HL-60 (cell line): ENCODE data around the gene COG7.

Experiments used
- DNase-seq, 2 experiments: peaks; one replicate each; pipeline ENCODE4 v3.0.0-alpha.2; 2010 to 2020; ENCODE audit warnings: low read depth in 1 of 2, low spot score in 1 of 2
- H3K27ac ChIP-seq: fragments of 250-450 bp; sonication (Bioruptor Pico); replicated peaks from 2 replicates; pipeline ENCODE4 v1.5.1; 2020; ENCODE audit warnings: mild to moderate bottlenecking, moderate library complexity
- H3K27me3 ChIP-seq: fragments of 250-450 bp; sonication (Bioruptor Pico); 2 replicates; pipeline ENCODE4 v1.5.1; 2021; ENCODE audit warnings: mild to moderate bottlenecking, moderate library complexity; ENCODE audit not compliant: insufficient read depth, poor library complexity, severe bottlenecking
- H3K4me3 ChIP-seq: replicated peaks from 2 replicates; pipeline ENCODE4 v1.5.1; 2011; ENCODE audit warnings: mild to moderate bottlenecking, control low read depth, low read length; ENCODE audit not compliant: insufficient read depth
- GABPA ChIP-seq: IDR thresholded peaks from 2 replicates; pipeline ENCODE4 v1.6.1; 2012; ENCODE audit warnings: low read depth
- POLR2AphosphoS5 ChIP-seq: IDR thresholded peaks from 2 replicates; pipeline ENCODE4 v1.6.1; 2012; ENCODE audit warnings: low read depth
- REST ChIP-seq: IDR thresholded peaks from 2 replicates; pipeline ENCODE4 v1.6.1; 2012; ENCODE audit warnings: low read depth; ENCODE audit not compliant: insufficient replicate concordance
- SPI1 ChIP-seq: IDR thresholded peaks from 2 replicates; pipeline ENCODE4 v1.6.1; 2012; ENCODE audit warnings: low read depth, mild to moderate bottlenecking, borderline replicate concordance
- TF ChIP-seq, protein P1 (sequence below): IDR thresholded peaks from one replicate; pipeline ENCODE4 v1.5.1; 2011; ENCODE audit warnings: low read length, control low read depth, inconsistent platforms; ENCODE audit not compliant: insufficient read depth

The COG7 gene

GRCh38 chr16:23373436-23374219 is 79.4 kb downstream of the COG7 start:
- H3K27me3 ChIP-seq, result no peaks in the 10 kb centered on the region
- no peak for DNase-seq

DNA sequence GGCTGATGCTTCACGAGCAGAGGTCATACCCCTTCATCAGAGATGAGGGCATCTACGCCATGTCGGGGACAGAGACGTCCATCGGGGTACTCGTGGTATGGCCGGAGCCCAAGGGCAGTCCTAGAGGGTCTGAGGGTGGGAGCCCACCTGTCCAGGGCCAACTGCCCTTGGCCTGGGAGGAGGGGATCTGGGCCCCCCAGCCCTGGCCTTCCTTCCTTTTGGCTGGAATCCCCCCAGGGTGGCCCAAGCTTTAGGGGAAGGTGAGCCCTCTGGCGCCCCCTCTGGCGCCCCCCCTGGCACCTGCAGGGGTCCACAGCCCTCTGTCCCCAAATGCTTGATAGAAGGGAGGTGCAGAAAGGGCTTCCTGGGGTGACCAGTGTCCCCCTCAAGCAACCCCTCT is 81.6 kb downstream of the COG7 start:
- Histone ChIP-seq H3K4me3 (no peak overlapping the region), H3K27ac (no peak overlapping the region), H3K27me3 (no peaks in the 10 kb centered on the region)
- TF ChIP-seq SPI1 (no peak), REST (no peak), POLR2AphosphoS5 (no peak), GABPA (no peak)
- TF ChIP-seq, protein P1, sequence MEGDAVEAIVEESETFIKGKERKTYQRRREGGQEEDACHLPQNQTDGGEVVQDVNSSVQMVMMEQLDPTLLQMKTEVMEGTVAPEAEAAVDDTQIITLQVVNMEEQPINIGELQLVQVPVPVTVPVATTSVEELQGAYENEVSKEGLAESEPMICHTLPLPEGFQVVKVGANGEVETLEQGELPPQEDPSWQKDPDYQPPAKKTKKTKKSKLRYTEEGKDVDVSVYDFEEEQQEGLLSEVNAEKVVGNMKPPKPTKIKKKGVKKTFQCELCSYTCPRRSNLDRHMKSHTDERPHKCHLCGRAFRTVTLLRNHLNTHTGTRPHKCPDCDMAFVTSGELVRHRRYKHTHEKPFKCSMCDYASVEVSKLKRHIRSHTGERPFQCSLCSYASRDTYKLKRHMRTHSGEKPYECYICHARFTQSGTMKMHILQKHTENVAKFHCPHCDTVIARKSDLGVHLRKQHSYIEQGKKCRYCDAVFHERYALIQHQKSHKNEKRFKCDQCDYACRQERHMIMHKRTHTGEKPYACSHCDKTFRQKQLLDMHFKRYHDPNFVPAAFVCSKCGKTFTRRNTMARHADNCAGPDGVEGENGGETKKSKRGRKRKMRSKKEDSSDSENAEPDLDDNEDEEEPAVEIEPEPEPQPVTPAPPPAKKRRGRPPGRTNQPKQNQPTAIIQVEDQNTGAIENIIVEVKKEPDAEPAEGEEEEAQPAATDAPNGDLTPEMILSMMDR, result no peak
- DNase-seq, result no peak

More at GRCh38 chr16:23373436-23374219, 79.4 kb downstream of the COG7 start:
- TF ChIP-seq SPI1 (no peak), POLR2AphosphoS5 (no peak), REST (no peak), GABPA (no peak)
- TF ChIP-seq, protein P1, result no peak
- no peak overlapping the region for H3K27ac ChIP-seq
- H3K4me3 ChIP-seq, result no peak overlapping the region

DNA sequence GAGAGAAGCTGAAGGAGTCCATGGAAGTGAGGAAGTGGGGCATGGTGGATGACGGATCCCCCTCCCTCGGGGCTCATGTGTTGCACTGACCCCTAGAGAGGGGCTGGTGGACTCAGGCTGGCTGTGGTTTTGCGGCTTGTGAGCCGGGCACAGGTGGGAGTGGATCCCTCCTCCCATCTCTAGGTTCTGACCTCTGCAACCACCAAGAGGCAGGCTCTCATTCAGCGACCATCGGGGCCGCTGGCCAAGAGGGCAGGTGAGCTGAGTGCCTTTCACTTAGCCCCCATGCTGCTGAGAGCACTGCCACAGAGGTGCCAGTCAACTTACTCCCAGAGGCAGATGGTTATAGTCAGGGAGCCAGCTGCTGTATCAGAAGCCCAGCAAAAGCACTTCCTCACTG is 83.6 kb downstream of the COG7 start:
- no peak overlapping the region for H3K4me3 ChIP-seq
- DNase-seq, result no peak
- TF ChIP-seq REST (no peak), GABPA (no peak), POLR2AphosphoS5 (no peak), SPI1 (no peak)
- TF ChIP-seq, protein P1, result no peak
- no peak overlapping the region for H3K27ac ChIP-seq
- H3K27me3 ChIP-seq, result no peaks in the 10 kb centered on the region
